ENCODE measurements around the gene MEGF10.

Gene MEGF10

GRCh38 chr5:127451096-127451495 is 160.5 kb downstream of the MEGF10 start:
- H3K4me3 ChIP-seq (ENCODE audit: low read depth, low read length), result no peak overlapping the region
- no peak for TF ChIP-seq CTCF (IDR thresholded peaks at IDR 0.05; ENCODE audit: borderline replicate concordance, insufficient read depth, low read depth, low read length)

GRCh38 chr5:127452626-127453025 is 162.0 kb downstream of the MEGF10 start:
- no peak overlapping the region for H3K4me3 ChIP-seq (ENCODE audit: low read depth, low read length)
- no peak for TF ChIP-seq CTCF (IDR thresholded peaks at IDR 0.05; ENCODE audit: borderline replicate concordance, insufficient read depth, low read depth, low read length)

DNA sequence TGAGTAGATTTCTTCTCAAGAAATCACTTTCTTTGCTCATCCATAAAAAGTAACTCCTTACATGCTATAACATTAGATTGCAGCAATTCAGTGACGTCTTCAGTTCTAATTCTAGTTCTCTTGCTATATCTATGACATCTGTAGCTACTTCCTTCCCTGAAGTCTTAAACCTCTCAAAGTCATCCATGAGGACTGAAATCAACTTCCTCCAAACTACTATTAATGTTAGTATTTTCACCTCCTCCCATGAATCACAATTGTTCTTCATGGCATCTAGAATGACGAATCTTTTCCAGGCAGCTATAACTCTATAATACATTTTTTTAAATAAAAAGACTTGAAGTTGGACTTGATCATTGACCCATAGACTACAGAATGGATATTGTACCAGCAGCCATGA is 180.6 kb downstream of the MEGF10 start:
- no peak for TF ChIP-seq CTCF (IDR thresholded peaks at IDR 0.05; ENCODE audit: borderline replicate concordance, insufficient read depth, low read depth, low read length)

GRCh38 chr5:127472700-127473099 is 182.1 kb downstream of the MEGF10 start:
- H3K4me3 ChIP-seq (ENCODE audit: low read depth, low read length), result no peak overlapping the region
- no peak for TF ChIP-seq CTCF (IDR thresholded peaks at IDR 0.05; ENCODE audit: borderline replicate concordance, insufficient read depth, low read depth, low read length)

More for the DNA sequence above, 180.6 kb downstream of the MEGF10 start:
- no peak overlapping the region for H3K4me3 ChIP-seq (ENCODE audit: low read depth, low read length)

DNA sequence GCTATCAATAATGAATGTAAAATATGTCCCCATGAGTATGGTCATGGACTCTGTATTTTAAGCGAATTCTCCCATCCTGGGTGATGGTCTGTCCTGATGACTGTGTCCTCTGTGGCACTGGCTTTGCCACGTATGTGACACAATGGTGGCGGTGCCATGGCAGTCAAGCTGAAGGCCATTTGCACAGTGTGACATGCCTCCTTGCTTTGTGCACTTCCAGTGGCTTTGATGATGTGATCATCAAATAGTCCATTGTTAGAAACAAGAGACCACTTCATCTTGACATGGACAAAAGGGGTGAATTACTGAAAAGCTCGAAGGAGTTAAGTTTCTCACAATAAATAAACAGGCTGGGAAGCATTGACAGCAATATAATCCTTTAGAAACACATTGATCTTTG is 195.9 kb downstream of the MEGF10 start:
- no peak for TF ChIP-seq CTCF (IDR thresholded peaks at IDR 0.05; ENCODE audit: borderline replicate concordance, insufficient read depth, low read depth, low read length)
- H3K4me3 ChIP-seq (ENCODE audit: low read depth, low read length), result no peak overlapping the region

DNA sequence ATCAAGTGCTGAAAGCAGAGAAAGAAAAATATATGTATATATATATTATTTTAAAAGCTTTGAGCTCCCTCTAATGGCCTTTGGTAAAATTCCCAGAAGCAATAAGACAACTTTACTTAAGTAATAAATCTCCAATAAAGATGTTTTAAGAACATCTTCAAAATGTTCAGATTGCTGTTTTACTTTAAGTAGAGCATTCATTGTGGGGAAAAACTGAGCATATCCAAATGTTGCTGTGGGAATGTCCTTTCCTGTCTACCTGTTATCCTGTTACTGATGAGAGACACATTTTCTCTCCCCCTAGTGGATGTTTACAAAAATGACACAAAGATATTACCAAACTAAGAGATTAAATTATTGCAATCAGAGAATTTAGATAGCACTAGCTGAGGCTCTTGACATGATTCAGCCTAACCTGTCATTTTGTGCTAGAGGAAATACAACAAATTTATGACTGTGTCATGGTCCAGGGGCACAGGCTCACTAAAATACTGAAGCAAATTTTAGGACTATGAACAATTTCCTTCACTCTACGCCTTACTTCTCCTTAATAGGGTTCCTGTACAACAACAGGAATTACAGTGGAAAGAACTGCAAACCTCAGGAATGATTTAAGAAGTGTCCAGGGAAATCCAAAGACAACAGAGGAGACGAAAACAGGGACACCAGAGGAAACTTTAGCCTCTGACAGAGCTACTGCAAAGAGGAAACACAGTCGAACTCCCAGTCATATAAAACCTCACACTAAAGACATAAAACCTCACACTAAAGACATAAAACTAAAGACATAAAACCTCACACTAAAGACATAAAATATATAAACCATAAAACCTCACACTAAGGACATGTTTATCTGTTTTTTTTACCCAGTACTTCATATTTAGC is 202.5 kb downstream of the MEGF10 start:
- no peak overlapping the region for H3K4me3 ChIP-seq (ENCODE audit: low read depth, low read length)
- peak; percentile 51; the same call in 1 of the 2 replicates for TF ChIP-seq CTCF (IDR thresholded peaks at IDR 0.05; ENCODE audit: borderline replicate concordance, insufficient read depth, low read depth, low read length)

- TF ChIP-seq CTCF (IDR thresholded peaks at IDR 0.05; ENCODE audit: borderline replicate concordance, insufficient read depth, low read depth, low read length), result no peak
- no peak overlapping the region for H3K4me3 ChIP-seq (ENCODE audit: low read depth, low read length)
Measured at GRCh38 chr5:127498548-127498947, 208.0 kb downstream of the MEGF10 start.

Measured in GM12875 (cell line).